Activated effector memory CD4-positive, alpha-beta T cell treated with anti-CD3 and anti-CD28 coated beads, Interleukin-2, amount 50 U/mL, for 16 hours (primary cell): ENCODE measurements around the gene PTPA.
A peak's percentile ranks its signal among the peaks of the same experiment; 100 is the strongest.
"Not testable (repeated sequence)": the region's sequence is repeated elsewhere in the genome, so short reads cannot be mapped to it uniquely, and the experiment has no call there.

Source experiments
- DNase-seq: peaks from one replicate; pipeline ENCODE4 v3.0.0-alpha.2; 2020

The PTPA gene

GRCh38 chr9:129178568-129179382 lies 67.6 kb downstream of the PTPA start:
- no peak for DNase-seq

DNA sequence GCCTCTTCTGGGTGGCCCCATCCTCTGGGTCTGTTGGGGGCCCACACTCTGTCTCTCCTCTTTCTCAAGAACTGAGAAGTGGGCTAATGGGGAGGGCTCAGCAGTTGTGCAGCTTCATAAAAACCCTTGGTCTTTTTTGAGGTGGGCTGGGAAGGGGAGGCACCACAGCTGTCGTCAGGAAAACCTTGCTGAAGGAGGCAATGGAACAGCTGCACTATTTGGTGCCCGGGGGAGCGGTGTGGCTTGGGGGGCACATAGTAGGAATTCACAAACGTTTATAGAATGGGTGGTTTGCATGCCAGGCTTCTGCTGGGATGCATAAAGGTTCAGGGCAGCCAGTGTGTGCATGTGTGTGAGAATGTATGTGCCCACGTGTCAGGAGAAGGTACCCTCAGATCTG lies 70.0 kb downstream of the PTPA start:
- no peak for DNase-seq

- no peak for DNase-seq
Measured at GRCh38 chr9:129182122-129182521, 70.9 kb downstream of the PTPA start.

GRCh38 chr9:129182625-129183494 lies 71.6 kb downstream of the PTPA start:
- DNase-seq = no peak

DNA sequence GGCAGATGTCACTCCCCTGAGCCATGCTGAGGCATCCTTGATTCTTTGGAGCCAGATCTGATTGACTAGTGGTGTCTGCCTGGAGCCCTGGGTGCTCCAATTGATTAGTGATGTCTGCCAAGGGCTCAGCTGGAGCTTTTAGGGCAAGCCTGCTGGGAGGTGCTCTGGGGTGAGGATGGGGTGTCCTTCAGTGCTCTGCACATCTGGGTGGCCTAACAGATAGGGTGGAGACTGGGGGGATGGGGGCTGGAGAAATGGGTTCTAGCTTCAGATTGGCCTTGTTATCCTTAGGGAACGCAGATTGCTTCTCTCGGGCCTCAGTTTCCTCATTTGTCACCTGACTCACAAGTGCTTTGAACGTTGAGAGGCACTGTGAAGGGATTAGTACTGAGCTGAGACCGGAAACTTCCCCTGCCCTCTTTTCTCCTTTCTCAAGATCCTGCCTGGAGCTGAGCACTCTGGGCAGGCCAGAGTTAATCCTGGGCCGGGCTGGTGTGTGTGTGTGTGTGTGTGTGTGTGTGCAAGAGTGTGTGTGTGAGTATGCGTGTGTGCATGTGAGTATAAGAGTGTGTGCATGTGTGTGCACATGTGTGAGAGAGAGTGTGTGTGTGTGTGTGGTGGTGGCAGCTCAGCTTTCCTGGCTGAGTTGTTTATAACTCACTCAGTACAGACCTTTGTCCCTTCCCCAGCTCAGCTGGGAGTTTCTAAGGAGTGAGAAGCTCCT lies 72.4 kb downstream of the PTPA start:
- DNase-seq = no peak

DNA sequence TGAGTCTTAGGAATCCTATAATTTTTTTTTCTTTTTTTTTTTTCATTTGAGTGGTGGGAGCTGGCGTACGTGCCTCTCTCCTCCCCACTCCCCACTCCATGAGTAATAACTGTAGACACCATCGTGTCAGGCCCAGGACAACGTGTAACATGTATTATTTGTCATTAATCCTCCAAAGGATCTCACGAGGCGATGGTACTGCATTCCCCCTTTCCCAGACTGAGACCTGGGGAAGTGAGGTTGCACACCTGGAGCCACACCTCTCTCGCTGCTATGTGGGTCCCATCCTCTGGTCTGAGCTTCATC lies 73.0 kb downstream of the PTPA start:
- no peak for DNase-seq

DNA sequence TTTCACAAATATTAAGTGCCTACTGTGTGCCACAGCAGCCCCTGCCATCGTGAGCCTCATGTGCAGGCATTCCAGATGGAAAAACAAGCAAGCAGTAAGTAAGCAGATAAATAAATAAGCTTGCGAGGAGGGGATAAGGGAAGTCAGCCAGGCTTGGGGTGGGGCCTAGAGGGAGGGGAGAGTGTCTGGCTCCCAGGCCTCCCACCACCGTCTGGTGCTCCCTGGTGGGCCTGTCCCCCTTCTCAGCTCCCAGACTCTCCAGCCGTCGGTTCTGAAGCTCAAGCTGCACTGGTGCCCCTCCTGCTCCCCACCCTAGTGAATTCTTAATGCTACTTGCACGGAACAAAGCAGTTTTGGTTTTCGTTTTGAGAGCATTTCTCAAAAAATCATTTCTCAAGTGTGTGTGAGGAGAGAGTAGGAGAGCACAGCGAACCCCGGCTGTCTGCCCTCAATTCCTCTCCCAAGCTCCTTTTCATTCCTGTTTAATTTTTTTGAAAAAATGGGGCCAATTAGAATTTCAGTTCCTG lies 73.4 kb downstream of the PTPA start:
- DNase-seq = no peak

DNA sequence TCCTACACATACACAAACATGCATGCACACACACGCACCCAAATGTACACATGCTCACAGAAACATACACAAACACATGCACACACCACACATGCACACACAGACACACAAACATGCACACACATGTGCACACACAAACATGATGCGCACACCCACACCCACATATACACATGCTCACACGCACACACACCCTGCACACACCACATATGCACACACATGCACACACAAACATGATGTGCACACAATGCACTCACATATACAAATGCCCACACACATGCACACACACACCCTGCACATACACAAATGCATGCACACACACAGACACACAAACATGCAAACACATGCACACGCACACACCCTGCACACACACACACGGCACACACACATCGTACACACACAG lies 74.2 kb downstream of the PTPA start:
- DNase-seq = no peak

DNA sequence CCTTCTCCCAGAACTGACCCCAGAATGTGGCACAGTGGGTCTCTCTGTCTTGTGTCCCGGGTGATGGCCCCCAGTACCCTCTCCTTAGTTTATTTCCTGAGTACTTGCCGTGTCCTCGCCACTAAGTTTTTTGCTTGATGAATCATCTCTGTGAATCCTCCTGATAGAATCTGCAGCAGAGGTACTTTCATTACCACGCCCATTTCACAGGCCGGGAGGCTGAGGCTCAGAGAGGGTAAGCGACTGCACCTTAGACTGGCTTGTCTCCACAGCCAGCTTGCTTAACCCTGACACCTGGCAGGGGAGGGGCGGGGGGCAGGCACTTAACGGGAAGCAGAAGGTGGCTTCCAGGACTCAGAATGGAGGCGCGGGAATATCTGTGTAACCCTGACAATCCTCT lies 74.8 kb downstream of the PTPA start:
- DNase-seq = peak; percentile 74

GRCh38 chr9:129187042-129187441 lies 75.8 kb downstream of the PTPA start:
- no peak for DNase-seq

GRCh38 chr9:129189971-129190370 lies 78.8 kb downstream of the PTPA start:
- not testable (repeated sequence) for DNase-seq

DNA sequence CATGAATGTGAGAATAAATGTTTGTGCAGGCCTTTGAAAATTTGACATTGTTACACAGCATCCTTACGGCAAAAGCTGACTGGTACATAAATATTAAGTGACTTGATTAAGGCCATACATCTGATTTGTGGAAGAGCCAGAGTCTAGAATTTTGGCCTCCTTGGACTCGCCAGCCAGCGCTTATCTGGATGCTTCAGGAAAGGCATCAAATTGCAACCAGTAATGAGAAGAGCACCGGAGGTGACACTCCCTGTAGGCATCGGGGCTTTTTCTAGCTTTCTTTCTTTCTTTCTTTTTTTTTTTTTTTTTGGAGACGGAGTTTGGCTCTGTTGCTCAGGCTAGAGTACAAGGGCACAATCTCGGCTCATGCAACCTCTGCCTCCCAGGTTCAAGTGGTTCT lies 80.0 kb downstream of the PTPA start:
- DNase-seq = no peak

- DNase-seq = no peak
Measured at GRCh38 chr9:129193655-129194054, 82.4 kb downstream of the PTPA start.

- no peak for DNase-seq
Measured at GRCh38 chr9:129194221-129194620, 83.0 kb downstream of the PTPA start.

DNA sequence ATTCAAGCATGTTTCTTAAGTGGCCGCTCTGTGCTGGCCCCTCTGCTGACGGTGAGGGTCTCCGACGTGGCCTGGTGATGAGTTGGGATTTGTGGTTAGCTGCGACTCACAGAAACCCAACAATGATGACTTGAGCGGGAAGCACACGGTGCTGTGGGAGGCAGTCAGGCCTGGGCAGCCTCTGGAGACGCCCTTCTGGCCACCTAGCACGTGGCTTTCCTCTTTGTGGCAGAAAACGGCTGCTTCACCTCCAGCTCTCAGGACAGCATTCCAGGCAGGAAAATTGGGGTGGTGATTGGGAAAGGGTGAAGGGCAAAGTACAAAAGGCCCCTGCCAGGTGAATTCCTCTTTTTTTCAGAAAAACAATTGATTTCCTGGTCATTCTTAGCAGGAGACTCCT lies 84.4 kb downstream of the PTPA start:
- DNase-seq = no peak

- DNase-seq = not testable (repeated sequence)
Measured at GRCh38 chr9:129197045-129197444, 85.8 kb downstream of the PTPA start.

DNA sequence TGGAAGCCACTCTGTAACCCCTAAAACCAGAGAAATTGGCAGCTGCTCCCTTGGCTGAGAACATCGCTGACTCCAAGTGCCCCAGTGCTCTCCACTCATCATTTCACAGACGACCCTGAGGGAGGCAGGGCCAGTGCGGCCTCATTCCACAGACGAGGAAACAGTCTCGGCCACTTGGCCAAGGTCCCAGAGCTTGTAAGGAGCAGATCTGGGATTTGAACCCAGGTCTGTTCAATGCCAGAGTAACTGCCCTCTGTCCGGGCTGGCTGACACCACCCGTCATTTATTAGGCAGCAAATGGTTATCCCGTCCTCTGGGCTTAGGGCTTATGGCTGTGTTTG lies 86.7 kb downstream of the PTPA start:
- DNase-seq = no peak
